Fibroblast of skin of right quadriceps (primary cell): ENCODE measurements around the gene GH2.
A peak's percentile ranks its signal among the peaks of the same experiment; 100 is the strongest.

Source experiments
- DNase-seq: peaks from one replicate; pipeline ENCODE4 v3.0.0-alpha.2; 2013

Gene GH2

DNA sequence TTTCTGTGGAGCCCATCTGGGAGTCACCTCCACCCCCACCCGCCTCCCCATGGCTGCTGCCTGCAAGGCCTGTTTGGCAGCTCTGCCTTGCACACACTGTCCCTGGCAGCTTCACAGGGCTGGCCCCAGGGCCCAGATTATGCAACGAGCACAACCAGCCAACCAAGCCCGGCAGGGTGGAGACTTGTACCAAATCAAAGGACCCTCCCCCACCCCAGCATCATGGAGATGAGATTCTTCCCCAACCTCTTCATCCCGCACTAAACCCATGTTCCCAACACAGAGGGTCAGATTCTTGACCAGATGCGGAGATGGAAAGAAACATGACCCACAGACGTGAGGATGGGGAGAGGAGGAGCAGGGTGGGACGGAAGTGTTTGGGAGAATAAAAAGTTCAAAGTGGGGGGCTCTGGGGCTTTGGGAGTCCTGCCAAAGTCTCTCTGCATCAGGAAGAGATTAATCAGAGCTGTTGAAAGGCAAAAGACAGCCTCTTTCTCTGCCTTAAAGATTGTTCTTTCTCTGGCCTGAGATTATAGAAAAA is 43.0 kb downstream of the GH2 start:
- peak; percentile 85 for DNase-seq

DNA sequence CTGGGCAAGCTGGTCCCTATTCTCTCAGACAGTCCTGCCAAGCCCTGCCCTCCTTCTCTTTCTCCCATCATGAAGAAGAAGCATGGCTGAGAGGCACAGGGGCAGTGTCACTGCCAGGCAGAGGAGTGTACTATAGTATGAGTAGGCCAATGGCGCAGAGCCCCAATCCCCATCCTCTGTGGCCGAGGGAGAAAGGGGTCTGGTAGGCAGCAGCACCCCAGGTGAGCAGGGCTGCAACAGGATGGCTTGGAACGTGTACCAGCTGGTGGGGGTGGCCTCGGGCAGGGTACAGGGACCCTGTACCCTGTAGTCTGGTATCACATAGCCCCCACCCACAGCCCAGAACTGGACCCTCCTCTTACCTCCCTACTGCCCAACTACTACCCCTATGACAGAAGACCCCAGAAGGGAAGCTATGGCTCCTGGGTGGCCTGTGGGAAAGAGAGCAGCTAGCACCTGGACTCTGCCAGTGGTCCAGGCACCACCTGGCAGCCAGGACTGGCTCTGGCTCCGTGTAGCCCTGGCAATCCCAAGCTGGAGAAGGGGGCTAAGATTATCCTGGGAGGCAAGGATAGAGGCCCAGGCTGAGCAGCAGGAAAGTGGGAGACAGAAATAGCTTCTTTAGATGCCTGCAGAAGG is 43.7 kb downstream of the GH2 start:
- no peak for DNase-seq

DNA sequence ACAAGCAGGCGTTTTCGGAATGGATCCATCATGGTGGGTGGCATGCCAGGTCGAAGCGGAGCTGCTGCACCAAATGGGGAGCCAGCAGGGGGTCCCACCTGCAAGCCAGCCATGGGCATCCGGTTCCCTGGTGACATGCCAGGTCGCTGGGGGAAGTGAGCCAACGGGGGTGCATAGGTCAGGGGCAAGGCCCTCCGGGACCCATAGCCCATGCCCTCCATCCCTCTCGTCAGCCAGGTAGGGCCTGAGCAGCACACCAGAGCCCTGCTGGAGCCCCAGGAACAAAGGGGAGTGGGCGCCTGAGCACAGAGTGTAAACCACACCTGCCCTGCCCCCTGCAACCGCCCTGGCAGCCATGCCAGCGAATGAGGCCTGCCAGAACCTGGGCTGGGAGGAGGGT is 44.3 kb downstream of the GH2 start:
- no peak for DNase-seq

DNA sequence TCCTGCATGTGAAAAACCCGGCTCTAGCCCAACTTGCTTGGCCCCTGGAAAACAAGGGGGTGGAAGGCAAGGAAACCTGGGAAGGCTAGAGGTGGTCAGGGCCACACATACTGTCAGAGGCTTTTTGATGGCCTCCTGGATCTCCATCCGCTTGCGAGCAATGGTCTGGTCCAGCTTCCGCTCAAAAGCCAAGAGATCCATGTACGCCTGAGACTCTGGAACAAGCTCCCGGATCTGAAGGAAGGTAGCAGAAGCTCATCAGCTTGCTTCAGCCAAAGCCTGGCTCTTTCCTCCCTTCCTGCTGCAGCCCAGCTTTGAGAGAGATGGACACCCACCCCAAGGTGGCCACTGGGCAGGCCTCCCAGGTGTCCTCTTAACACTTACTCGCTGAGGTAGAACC is 44.9 kb downstream of the GH2 start:
- DNase-seq: no peak

DNA sequence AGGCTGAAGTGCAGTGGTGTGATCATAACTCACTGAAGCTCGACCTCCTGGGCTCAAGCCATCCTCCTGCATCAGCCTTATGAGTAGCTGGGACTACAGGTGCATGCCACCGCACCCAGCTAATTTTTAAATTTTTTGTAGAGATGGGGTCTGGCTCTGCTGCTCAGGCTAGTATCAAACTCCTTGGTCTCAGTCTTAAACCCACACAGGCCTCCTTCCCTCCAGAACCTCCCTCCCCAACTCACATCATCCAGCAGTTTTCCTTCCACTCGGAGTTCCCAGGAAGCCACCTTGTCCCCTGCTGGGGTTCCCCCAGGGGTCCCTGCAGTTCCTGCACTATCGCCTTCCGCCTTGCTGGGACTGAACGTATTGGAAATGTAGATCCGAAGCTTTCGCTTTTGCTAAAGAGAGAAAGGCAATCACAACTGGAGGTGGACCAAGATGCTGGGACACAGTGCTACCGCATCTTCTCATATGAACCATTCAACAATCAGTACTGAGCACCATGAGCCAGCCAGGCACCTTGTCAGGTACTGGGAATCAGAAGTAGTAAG is 46.5 kb downstream of the GH2 start:
- no peak for DNase-seq

DNA sequence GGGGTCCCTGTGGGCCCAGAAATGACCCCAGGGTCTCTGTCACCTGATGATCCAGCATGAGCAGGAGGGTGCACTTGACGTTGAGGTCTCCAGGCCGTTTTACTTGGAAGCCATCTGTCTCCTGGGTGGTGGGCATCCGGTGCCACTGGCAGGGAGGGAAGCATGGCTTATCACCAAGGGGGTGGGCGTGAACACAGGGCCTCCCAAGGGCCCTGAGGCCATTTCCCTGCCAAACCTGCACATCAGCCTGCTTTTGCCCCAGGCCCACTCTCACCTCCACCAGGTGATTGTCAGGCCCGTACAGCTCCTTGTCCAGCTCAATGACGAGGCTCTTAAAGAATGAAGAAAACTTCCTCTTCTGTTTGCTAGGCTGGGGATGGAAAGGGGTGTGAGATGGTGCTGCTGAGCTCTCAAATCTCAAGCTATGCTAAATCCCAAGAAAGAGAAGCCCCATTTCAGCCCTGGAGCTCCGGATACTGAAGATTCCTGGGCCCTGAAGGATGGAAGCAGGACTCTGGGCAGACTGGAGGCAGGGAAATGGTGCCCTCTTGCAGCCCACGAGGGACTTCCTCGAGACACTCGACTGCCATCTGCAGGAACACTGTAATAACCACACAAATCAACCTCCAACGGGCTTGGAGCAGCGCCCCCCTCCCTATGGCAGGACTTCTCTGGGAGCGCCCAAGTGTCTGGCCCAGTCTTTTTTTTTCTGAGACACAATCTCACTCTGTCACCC is 47.1 kb downstream of the GH2 start:
- peak; percentile 76 for DNase-seq

DNA sequence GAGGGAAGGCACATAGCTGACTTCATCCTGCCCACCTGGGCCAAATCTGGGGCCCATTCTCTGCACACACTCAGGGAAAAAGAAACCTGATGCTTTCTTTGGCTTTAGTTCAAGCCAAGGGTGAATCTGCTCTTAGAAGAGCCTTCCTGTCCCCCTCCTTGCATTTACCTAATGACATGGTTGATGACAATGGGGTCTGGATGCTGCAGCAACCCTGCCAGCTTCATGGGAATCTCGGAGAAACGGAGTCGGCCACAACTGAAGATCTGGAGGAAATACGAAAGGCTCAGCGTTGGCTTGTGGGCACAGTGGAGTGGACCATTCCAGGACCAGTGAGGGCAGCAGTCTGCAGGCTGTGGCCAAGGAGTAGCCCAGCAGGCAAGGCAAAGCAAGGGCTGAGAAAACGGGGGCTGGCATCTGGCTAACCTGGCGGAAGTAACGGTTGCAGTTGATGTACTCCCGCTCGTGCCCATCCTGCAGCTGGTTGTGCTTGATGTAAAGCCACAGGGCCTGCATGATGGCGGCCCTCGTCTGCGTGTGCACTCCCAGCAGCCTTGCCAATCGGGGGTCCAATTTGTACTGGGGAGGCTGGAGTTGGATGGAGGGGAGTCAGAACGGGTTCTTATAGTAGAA is 47.9 kb downstream of the GH2 start:
- no peak for DNase-seq

DNA sequence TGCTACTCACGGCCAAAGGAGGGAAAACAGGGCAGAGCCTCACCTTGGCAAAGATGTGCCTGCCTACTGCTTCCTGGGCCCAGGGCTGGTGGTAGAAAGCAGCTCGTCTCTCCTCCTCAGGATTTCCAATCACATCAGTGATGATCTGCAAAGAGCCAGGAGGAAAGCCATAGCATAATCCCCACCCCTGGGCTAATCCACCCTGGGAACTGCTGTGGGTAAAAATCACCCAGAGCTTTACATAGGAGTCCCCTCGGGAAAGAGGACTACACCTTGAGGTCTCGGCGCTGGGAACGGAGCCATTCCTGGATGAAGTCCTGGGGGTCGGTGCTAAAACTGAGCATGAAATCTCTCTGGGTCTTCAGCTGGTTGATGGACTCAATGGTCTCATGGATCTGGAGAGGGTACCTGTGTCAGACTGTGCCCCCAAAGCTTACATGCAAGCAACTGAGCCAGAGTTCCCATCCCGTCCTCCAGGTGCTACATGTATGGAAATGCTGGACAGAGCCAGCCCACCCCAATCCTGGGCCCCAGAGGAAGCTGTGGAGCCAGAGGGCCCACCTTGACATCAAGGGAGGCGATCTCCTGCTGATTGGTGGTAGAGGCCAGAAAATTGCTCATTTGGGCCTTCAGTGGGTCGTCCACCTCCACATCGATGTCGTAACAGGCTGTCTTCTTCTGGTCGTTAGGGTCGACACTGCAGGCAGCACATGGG is 48.6 kb downstream of the GH2 start:
- no peak for DNase-seq

DNA sequence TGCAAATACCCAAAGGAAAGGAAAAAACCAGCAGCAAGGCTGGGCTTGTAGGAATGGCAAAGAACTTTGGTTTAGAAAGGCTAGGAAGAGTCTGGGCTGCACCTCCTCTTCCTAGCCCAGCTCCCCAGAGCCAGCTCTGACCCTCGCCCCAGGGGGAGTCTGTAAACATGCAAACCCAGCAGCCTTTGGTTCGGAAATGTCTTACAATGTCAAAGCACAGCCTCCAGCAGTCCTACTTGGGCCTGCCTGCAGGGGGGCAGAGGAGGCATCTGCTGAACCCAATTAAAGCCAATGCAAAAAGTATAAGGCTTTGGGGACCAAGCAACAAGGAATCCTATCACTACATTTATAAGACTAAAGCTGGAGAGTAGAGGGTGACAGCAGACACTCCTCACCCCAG is 49.3 kb downstream of the GH2 start:
- DNase-seq: no peak

DNA sequence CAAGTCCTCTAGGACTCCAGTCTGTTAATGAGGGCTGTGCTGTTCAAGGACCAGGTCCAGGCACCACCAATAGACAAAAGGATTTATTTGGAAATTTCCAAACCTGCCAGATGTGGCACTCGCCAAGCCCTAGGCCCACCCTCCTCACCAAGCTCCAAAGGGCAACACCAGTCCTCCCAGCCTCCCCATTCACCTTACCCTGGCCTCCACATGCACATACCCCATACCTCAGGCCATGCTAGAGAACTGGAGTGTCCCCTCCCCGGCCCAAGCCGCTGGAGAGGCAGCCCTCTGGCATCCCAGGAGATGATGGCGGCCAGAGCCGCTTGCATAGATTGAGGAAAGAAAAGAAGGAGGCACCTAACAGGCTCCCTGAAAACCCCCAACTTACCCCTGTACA is 49.7 kb downstream of the GH2 start:
- no peak for DNase-seq

DNA sequence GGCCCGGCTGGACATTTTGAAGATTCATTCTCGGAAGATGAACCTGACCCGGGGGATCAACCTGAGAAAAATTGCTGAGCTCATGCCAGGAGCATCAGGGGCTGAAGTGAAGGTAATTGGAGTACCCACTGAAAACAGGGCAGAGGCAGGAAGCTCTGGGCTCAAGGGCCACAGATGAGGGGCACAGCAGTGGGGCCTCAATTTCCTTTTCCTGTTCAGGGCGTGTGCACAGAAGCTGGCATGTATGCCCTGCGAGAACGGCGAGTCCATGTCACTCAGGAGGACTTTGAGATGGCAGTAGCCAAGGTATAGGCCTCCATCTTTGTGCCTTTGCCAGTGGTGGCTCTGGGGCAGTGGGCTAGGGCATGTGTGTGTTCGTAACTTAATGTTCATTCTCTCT is 50.2 kb downstream of the GH2 start:
- DNase-seq: no peak

DNA sequence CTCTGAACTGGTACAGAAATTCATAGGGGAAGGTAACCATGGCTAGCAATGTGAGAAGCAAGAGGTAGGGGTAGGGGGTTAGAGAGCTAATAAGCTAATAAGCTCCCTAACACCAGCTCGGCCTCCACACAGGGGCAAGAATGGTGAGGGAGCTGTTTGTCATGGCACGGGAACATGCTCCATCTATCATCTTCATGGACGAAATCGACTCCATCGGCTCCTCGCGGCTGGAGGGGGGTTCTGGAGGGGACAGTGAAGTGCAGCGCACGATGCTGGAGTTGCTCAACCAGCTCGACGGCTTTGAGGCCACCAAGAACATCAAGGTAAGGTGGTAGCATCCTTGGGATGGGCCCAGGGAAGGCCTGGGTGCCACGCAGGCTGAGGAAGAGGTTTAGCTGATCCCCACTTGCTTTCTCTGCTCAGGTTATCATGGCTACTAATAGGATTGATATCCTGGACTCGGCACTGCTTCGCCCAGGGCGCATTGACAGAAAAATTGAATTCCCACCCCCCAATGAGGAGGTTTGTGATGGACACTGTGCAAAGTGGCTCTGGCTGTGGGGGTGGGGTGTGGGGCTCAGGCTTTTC is 50.7 kb downstream of the GH2 start:
- DNase-seq: no peak

DNA sequence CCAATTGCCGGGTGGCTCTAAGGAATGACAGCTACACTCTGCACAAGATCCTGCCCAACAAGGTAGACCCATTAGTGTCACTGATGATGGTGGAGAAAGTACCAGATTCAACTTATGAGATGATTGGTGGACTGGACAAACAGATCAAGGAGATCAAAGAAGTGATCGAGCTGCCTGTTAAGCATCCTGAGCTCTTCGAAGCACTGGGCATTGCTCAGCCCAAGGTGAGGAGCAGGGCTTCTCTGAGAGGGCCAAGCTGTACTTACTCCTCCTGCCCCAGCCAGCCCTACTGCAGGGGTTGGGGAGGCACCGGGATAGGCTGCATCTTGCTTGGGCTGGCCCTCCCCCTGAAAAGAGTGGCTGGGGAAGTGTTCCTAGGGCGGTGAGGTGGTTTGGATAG is 51.5 kb downstream of the GH2 start:
- no peak for DNase-seq
